ENCODE results near the gene KLHL6. TPM values are rescaled to one million over a fixed set of nuclear protein-coding genes. Genes with fewer than 3 reads are reported as not detected.

Gene KLHL6
- total RNA-seq, 1 experiment from 2014 or later = not detected

DNA sequence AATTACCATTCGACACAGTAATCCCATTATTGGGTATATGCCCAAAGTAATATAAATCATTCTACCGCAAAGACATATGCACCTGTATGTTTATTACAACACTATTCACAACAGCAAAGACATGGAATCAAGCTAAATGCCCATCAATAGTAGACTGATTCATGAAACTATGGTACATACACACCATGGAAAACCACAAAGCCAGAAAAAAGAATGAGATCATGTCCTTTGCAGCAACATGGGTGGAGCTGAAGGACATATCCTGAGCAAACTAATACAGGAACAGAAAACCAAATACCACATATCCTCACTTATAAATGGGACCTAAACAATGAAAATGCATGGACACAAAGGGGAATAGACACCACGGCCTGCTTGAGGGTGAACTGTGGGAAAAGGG, 116.0 kb downstream of the KLHL6 start:
- Histone ChIP-seq H2BK5ac (ENCODE audit: insufficient read length, low read length) (no peak overlapping the region), H3K79me2 (ENCODE audit: insufficient read depth, low read length) (no peaks in the 10 kb centered on the region), H2AFZ (ENCODE audit: low read length) (no peak overlapping the region), H3T11ph (ENCODE audit: low read length) (no peak overlapping the region), H4K20me1 (ENCODE audit: control insufficient read depth, insufficient read depth, insufficient read length) (no peaks in the 10 kb centered on the region), H3K18ac (ENCODE audit: insufficient read length, low read depth, low read length) (no peak overlapping the region), H2BK20ac (ENCODE audit: low read depth, low read length, poor library complexity, severe bottlenecking) (no peak overlapping the region), H3K23ac (ENCODE audit: insufficient read length, low read depth, low read length) (no peak overlapping the region), H3K56ac (ENCODE audit: insufficient read length, low read depth, low read length) (no peak overlapping the region), H3K27me3 (ENCODE audit: insufficient read depth, low read length) (no peaks in the 10 kb centered on the region), H2BK12ac (ENCODE audit: insufficient read length, low read depth, low read length) (no peak overlapping the region), H2BK120ac (ENCODE audit: low read depth, low read length, poor library complexity, severe bottlenecking) (no peak overlapping the region), H3K14ac (ENCODE audit: insufficient read depth, low read length) (no peak overlapping the region), H3K23me2 (ENCODE audit: insufficient read length, low read depth, low read length, poor library complexity, severe bottlenecking) (peaks cover 4% of the 10 kb centered on the region), H4K91ac (ENCODE audit: insufficient read length, low read depth, low read length) (no peak overlapping the region), H2BK15ac (ENCODE audit: low read depth, low read length) (no peak overlapping the region), H3K4me1 (ENCODE audit: insufficient read depth, low read length) (peaks cover 10% of the 10 kb centered on the region; the same call in 1 of the 2 replicates), H4K5ac (ENCODE audit: insufficient read length, low read depth, low read length) (no peak overlapping the region), H3K9me3 (ENCODE audit: control insufficient read depth, low read depth, low read length) (no peaks in the 10 kb centered on the region), H3K4ac (ENCODE audit: low read depth, low read length) (no peak overlapping the region), H3K9ac (ENCODE audit: extremely low read depth, insufficient read length, low read length) (no peak overlapping the region), H2AK5ac (ENCODE audit: insufficient read length, low read length) (no peak overlapping the region), H4K8ac (replicated peaks; ENCODE audit: insufficient read length, low read depth, low read length) (no peak overlapping the region), H3K4me2 (ENCODE audit: insufficient read depth, insufficient read length, low read length) (no peak overlapping the region), H3K27ac (ENCODE audit: insufficient read length, low read depth, low read length) (no peak overlapping the region), H3K79me1 (ENCODE audit: insufficient read depth, low read depth, low read length, poor library complexity, severe bottlenecking) (no peaks in the 10 kb centered on the region)
- TF ChIP-seq, protein P1, sequence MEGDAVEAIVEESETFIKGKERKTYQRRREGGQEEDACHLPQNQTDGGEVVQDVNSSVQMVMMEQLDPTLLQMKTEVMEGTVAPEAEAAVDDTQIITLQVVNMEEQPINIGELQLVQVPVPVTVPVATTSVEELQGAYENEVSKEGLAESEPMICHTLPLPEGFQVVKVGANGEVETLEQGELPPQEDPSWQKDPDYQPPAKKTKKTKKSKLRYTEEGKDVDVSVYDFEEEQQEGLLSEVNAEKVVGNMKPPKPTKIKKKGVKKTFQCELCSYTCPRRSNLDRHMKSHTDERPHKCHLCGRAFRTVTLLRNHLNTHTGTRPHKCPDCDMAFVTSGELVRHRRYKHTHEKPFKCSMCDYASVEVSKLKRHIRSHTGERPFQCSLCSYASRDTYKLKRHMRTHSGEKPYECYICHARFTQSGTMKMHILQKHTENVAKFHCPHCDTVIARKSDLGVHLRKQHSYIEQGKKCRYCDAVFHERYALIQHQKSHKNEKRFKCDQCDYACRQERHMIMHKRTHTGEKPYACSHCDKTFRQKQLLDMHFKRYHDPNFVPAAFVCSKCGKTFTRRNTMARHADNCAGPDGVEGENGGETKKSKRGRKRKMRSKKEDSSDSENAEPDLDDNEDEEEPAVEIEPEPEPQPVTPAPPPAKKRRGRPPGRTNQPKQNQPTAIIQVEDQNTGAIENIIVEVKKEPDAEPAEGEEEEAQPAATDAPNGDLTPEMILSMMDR (conservative IDR thresholded peaks at IDR 0.05) = no peak
- Mint-ChIP-seq H3K4me1 (peaks cover 39 to 43% of the 10 kb centered on the region in 2 experiments), H3K27me3 (ENCODE audit: low read depth) (peaks cover 6% of the 10 kb centered on the region), H3K4me3 (no peak overlapping the region), H3K27ac (no peak overlapping the region), H3K36me3 (ENCODE audit: insufficient read depth in 1 of 3, low read depth in 3 of 3) (peaks cover 3 to 13% (median 8%) of the 10 kb centered on the region in 3 experiments; a peak in 6 of 7 replicates), H3K9me3 (peaks cover 18 to 20% of the 10 kb centered on the region in 2 experiments)
- WGBS (ENCODE audit: extremely low coverage, insufficient read length, low lambda C conversion rate) = no CpG with 5 or more reads among the region's 3 CpGs
- DNase-seq = no peak

Data from H9 (cell line).